Stimulated activated CD4-positive, alpha-beta T cell treated with anti-CD3 and anti-CD28 coated beads, Interleukin-15, amount 100 ng/mL, for 1 hour (primary cell): Measurements from ENCODE around the gene CCP110.

Source experiments
- DNase-seq, 2 donors: peaks; one replicate each; pipeline ENCODE4 v3.0.0-alpha.2; 2020; ENCODE audit warnings: low read depth in 1 of 2, low spot score in 1 of 2

The CCP110 gene

DNA sequence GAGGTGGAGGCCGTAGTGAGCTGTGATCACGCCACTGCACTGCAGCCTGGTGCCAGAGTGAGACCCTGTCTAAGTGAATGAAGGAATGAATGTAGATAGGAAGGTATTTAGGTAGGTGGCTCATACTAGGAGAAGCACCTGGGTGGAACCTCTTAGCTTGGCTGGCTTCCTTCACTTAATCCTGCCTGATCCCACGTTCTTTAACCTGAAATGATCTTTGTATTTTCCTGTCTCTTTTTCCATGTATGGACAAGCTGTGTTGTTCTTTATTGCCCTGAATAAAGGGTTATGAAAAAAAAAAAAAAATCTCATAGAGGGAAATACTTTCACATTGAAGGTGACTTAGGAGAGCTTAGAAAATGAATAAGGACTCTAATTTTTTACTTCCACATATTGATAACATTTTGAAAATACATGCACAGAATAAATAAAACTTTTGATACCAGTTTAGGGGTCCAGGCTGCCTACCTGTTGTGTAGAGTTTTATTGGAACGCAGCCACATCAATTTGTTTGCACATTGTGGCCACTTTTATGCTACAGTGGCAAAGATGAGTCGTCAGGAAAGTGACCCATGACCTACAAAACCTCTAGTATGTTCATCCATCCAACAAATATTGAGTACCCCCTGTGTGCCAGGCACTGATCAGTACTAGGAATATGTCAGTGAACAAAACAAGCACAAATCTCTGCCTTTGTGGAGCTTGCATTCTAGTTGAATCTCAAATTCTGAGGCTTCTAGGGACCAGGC, 76.4 kb downstream of the CCP110 start:
- no peak for DNase-seq

- no peak for DNase-seq
These were observed 77.6 kb downstream of the CCP110 start for GRCh38 chr16:19601083-19601976.
